Mesothelial cell of epicardium (in vitro differentiated cells): ENCODE results near the gene ZFP91. TPM values are rescaled to one million over a fixed set of nuclear protein-coding genes. Genes with fewer than 3 reads are reported as not detected.
"Not testable (repeated sequence)": the region's sequence is repeated elsewhere in the genome, so short reads cannot be mapped to it uniquely, and the experiment has no call there.

Experiments used
- DNase-seq, 2 experiments: peaks; one replicate each; pipeline ENCODE4 v3.0.0; 2021; ENCODE audit warnings: low spot score in 2 of 2; ENCODE audit not compliant: unreplicated experiment in 2 of 2
- H3K27ac Mint-ChIP-seq: 2 replicates; pipeline ENCODE4 v1.8.0; 2021; ENCODE audit warnings: mixed read lengths
- H3K27me3 Mint-ChIP-seq: 2 replicates; pipeline ENCODE4 v1.8.0; 2021; ENCODE audit warnings: low read depth, mixed read lengths
- H3K36me3 Mint-ChIP-seq: 2 replicates; pipeline ENCODE4 v1.8.0; 2021; ENCODE audit warnings: mixed read lengths
- H3K4me1 Mint-ChIP-seq: 2 replicates; pipeline ENCODE4 v1.8.0; 2021; ENCODE audit warnings: mixed read lengths
- H3K4me3 Mint-ChIP-seq: 2 replicates; pipeline ENCODE4 v1.8.0; 2021; ENCODE audit warnings: mild to moderate bottlenecking, moderate library complexity, mixed read lengths
- H3K9me3 Mint-ChIP-seq: 2 replicates; pipeline ENCODE4 v1.8.0; 2021; ENCODE audit warnings: mixed read lengths
- CTCF ChIP-seq: fragments of 200-600 bp; sonication (generic); IDR thresholded peaks from one replicate; pipeline ENCODE4 v1.5.0; 2021; ENCODE audit warnings: antibody characterized with exemption; ENCODE audit not compliant: unreplicated experiment
- total RNA-seq: library from RNA; stranded (reverse); gene quantifications from 3 replicates; pipeline ENCODE4 v1.2.1, GENCODE V29; 2021

The ZFP91 gene
- total RNA-seq, 1 donor from 2014 or later, result 39.7 TPM

GRCh38 chr11:58560842-58561241 is 18.0 kb upstream of the ZFP91 start:
- no peak for TF ChIP-seq CTCF
- Mint-ChIP-seq H3K4me1 (no peaks in the 10 kb centered on the region), H3K9me3 (no peaks in the 10 kb centered on the region), H3K27me3 (no peaks in the 10 kb centered on the region), H3K36me3 (no peaks in the 10 kb centered on the region), H3K4me3 (no peak overlapping the region), H3K27ac (no peak overlapping the region)
- no peak for DNase-seq

- Mint-ChIP-seq H3K9me3 (no peaks in the 10 kb centered on the region), H3K4me1 (no peaks in the 10 kb centered on the region), H3K36me3 (no peaks in the 10 kb centered on the region), H3K27ac (no peak overlapping the region), H3K4me3 (no peak overlapping the region), H3K27me3 (no peaks in the 10 kb centered on the region)
- no peak for TF ChIP-seq CTCF
- DNase-seq, result no peak
Measured at GRCh38 chr11:58561394-58562098, 17.3 kb upstream of the ZFP91 start.

GRCh38 chr11:58562375-58562800 is 16.5 kb upstream of the ZFP91 start:
- no peak for TF ChIP-seq CTCF
- H3K36me3 Mint-ChIP-seq, result no peaks in the 10 kb centered on the region

GRCh38 chr11:58564231-58564630 is 14.6 kb upstream of the ZFP91 start:
- H3K9me3 Mint-ChIP-seq, result no peaks in the 10 kb centered on the region
- H3K27ac Mint-ChIP-seq, result no peak overlapping the region
- no peak for TF ChIP-seq CTCF
- no peaks in the 10 kb centered on the region for H3K27me3 Mint-ChIP-seq
- H3K4me1 Mint-ChIP-seq, result no peaks in the 10 kb centered on the region
- H3K4me3 Mint-ChIP-seq, result no peak overlapping the region
- H3K36me3 Mint-ChIP-seq, result peaks cover 3% of the 10 kb centered on the region
- no peak for DNase-seq

More at GRCh38 chr11:58562375-58562800, 16.5 kb upstream of the ZFP91 start:
- Mint-ChIP-seq H3K27me3 (no peaks in the 10 kb centered on the region), H3K4me3 (no peak overlapping the region), H3K9me3 (no peaks in the 10 kb centered on the region), H3K4me1 (no peaks in the 10 kb centered on the region), H3K27ac (no peak overlapping the region)
- DNase-seq, result no peak

GRCh38 chr11:58567889-58568512 is 10.9 kb upstream of the ZFP91 start:
- Mint-ChIP-seq H3K27ac (no peak overlapping the region), H3K9me3 (no peaks in the 10 kb centered on the region), H3K4me3 (no peak overlapping the region), H3K27me3 (no peaks in the 10 kb centered on the region), H3K4me1 (no peaks in the 10 kb centered on the region), H3K36me3 (peaks cover 8% of the 10 kb centered on the region)
- peak; percentile 81 for TF ChIP-seq CTCF
- DNase-seq, result peak in 1 of 2 experiments; percentile 61

GRCh38 chr11:58572906-58573305 is 6.0 kb upstream of the ZFP91 start:
- H3K9me3 Mint-ChIP-seq, H3K27ac Mint-ChIP-seq, H3K4me3 Mint-ChIP-seq, H3K36me3 Mint-ChIP-seq, H3K27me3 Mint-ChIP-seq, DNase-seq: not testable (repeated sequence)
- peaks cover 19% of the 10 kb centered on the region for H3K4me1 Mint-ChIP-seq
